CD14-positive monocyte (primary cell): Measurements from ENCODE around the gene SCAF8. TPM values are rescaled to one million over a fixed set of nuclear protein-coding genes. Genes with fewer than 3 reads are reported as not detected.

ENCODE experiments used
- DNase-seq, 3 donors: peaks; one replicate each; pipeline ENCODE4 v3.0.0-alpha.2; 2011 to 2022
- H2AFZ ChIP-seq: 2 replicates; pipeline ENCODE4 v1.6.0; 2012; ENCODE audit warnings: mild to moderate bottlenecking, low read depth, low read length, inconsistent platforms; ENCODE audit not compliant: insufficient read depth, poor library complexity, severe bottlenecking
- H3K27ac ChIP-seq, 2 donors: 1 replicate in 1 of 2; 2 replicates in 1 of 2; pipeline ENCODE4 v1.5.1; 2012 to 2013; ENCODE audit warnings: low read length in 2 of 2, control low read depth in 1 of 2, inconsistent platforms in 1 of 2, low read depth in 1 of 2, mild to moderate bottlenecking in 1 of 2
- H3K27me3 ChIP-seq, 2 donors: one replicate each; pipeline versions ENCODE4 v1.6.0 to v1.6.1; 2011 to 2013; ENCODE audit warnings: low read length in 2 of 2; ENCODE audit not compliant: control insufficient read depth in 2 of 2, insufficient read depth in 2 of 2
- H3K36me3 ChIP-seq, 2 donors: replicated peaks in 1 of 2; 1 replicate in 1 of 2; 2 replicates in 1 of 2; pipeline versions ENCODE4 v1.5.1 to v1.6.1; 2012 to 2013; ENCODE audit warnings: low read length in 2 of 2, control low read depth in 1 of 2, inconsistent platforms in 1 of 2, mild to moderate bottlenecking in 1 of 2; ENCODE audit not compliant: insufficient read depth in 2 of 2, control insufficient read depth in 1 of 2
- H3K4me1 ChIP-seq, 2 donors: 1 replicate in 1 of 2; 2 replicates in 1 of 2; pipeline versions ENCODE4 v1.5.1 to v1.6.1; 2012 to 2013; ENCODE audit warnings: low read length in 2 of 2, control low read depth in 1 of 2, inconsistent platforms in 1 of 2, mild to moderate bottlenecking in 1 of 2, moderate library complexity in 1 of 2; ENCODE audit not compliant: insufficient read depth in 2 of 2, control insufficient read depth in 1 of 2
- H3K4me2 ChIP-seq: replicated peaks from 2 replicates; pipeline ENCODE3; 2012; ENCODE audit warnings: low read length, moderate library complexity, mild to moderate bottlenecking; ENCODE audit not compliant: poor library complexity, severe bottlenecking; ENCODE audit errors: extremely low read depth
- H3K4me3 ChIP-seq, 3 experiments: fragments of 200-600 bp in 1 of 3; sonication (generic) in 1 of 3; replicated peaks in 1 of 3; 1 replicate in 2 of 3; 2 replicates in 1 of 3; pipeline ENCODE4 v1.5.1; 2011 to 2013; ENCODE audit warnings: low read length in 3 of 3, mild to moderate bottlenecking in 3 of 3, control low read depth in 2 of 3, low read depth in 2 of 3, inconsistent platforms in 1 of 3, moderate library complexity in 1 of 3
- H3K79me2 ChIP-seq: 2 replicates; pipeline ENCODE4 v1.6.0; 2012; ENCODE audit warnings: mild to moderate bottlenecking, control low read depth, inconsistent platforms, low read length, moderate library complexity; ENCODE audit not compliant: insufficient read depth
- H3K9ac ChIP-seq: 2 replicates; pipeline ENCODE4 v1.6.0; 2017; ENCODE audit warnings: low read length, mild to moderate bottlenecking; ENCODE audit not compliant: insufficient read depth, poor library complexity, severe bottlenecking
- H3K9me3 ChIP-seq, 2 donors: replicated peaks in 1 of 2; 1 replicate in 1 of 2; 2 replicates in 1 of 2; pipeline versions ENCODE4 v1.5.1 to v1.6.1; 2012 to 2013; ENCODE audit warnings: low read length in 2 of 2, control low read depth in 1 of 2; ENCODE audit not compliant: control insufficient read depth in 1 of 2, insufficient read depth in 1 of 2
- H4K20me1 ChIP-seq: 2 replicates; pipeline ENCODE4 v1.6.0; 2012; ENCODE audit warnings: mild to moderate bottlenecking, low read length, control low read depth, moderate library complexity; ENCODE audit not compliant: insufficient read depth
- H3K27ac Mint-ChIP-seq, 7 donors: one replicate each; pipeline ENCODE4 v1.8.0; 2020; ENCODE audit warnings: mild to moderate bottlenecking in 7 of 7, mixed read lengths in 7 of 7, moderate library complexity in 6 of 7, inconsistent platforms in 2 of 7
- H3K27me3 Mint-ChIP-seq, 3 donors: one replicate each; pipeline ENCODE4 v1.8.0; 2021 to 2022; ENCODE audit warnings: low read depth in 3 of 3, mild to moderate bottlenecking in 3 of 3, mixed read lengths in 3 of 3, moderate library complexity in 3 of 3, inconsistent platforms in 1 of 3
- H3K36me3 Mint-ChIP-seq, 2 donors: one replicate each; pipeline ENCODE4 v1.8.0; 2020; ENCODE audit warnings: mixed read lengths in 2 of 2, inconsistent platforms in 1 of 2, mild to moderate bottlenecking in 1 of 2
- H3K4me1 Mint-ChIP-seq: one replicate; pipeline ENCODE4 v1.8.0; 2020; ENCODE audit warnings: mild to moderate bottlenecking, mixed read lengths
- H3K4me3 Mint-ChIP-seq, 2 donors: one replicate each; pipeline ENCODE4 v1.8.0; 2020; ENCODE audit warnings: mild to moderate bottlenecking in 2 of 2, mixed read lengths in 2 of 2, moderate library complexity in 1 of 2
- H3K9me3 Mint-ChIP-seq, 7 donors: one replicate each; pipeline ENCODE4 v1.8.0; 2020 to 2022; ENCODE audit warnings: mixed read lengths in 7 of 7, mild to moderate bottlenecking in 6 of 7, moderate library complexity in 6 of 7, inconsistent platforms in 2 of 7
- CTCF ChIP-seq: fragments of 200-600 bp; IDR thresholded peaks from one replicate; pipeline ENCODE4 v1.8.0; 2022; ENCODE audit warnings: antibody characterized with exemption, mild to moderate bottlenecking
- WGBS: methylation state at CpG from one replicate; pipeline ENCODE4 v1.1.5; 2013; ENCODE audit warnings: missing lambda C conversion rate; ENCODE audit not compliant: insufficient coverage; 5-methylcytosine and 5-hydroxymethylcytosine counted together
- intact Hi-C, 2 donors: fragments of 100-400 bp; cut with micrococcal nuclease; formaldehyde crosslinking; loops; one replicate each; pipeline versions ENCODE4 v1.15.0 to v1.15.1; 2023
- polyA plus RNA-seq, 3 donors: library from polyadenylated mRNA; depleted of rRNA in 1 of 3; unstranded in 2 of 3; stranded (reverse) in 1 of 3; fragments of 300-500 nt in 2 of 3; fragments of >200 nt in 1 of 3; fragmentation: Illumina TruSeq in 2 of 3; gene quantifications; 1 replicate in 2 of 3; 2 replicates in 1 of 3; pipeline ENCODE4 v1.2.3, GENCODE V29; 2012 to 2021

Gene SCAF8
- polyA plus RNA-seq, 3 donors: 2.8 to 18.5 (median 4.2) TPM

GRCh38 chr6:154792761-154793160, 59.5 kb downstream of the SCAF8 start:
- H3K36me3 ChIP-seq: peaks cover 51 to 64% of the 10 kb centered on the region in 2 donors
- H3K4me1 ChIP-seq: peaks cover 5 to 7% of the 10 kb centered on the region in 2 donors
- H3K79me2 ChIP-seq: peaks cover 32% of the 10 kb centered on the region
- no peak overlapping the region for H3K9ac ChIP-seq
- H3K27ac ChIP-seq: peak overlapping the region in 1 of 2 donors; percentile 53
- peaks cover 12% of the 10 kb centered on the region for H3K4me1 Mint-ChIP-seq
- H3K4me3 Mint-ChIP-seq: no peak overlapping the region
- no peak overlapping the region for H3K4me2 ChIP-seq
- peaks cover 0 to 2% (median 0%) of the 10 kb centered on the region in 7 donors for H3K9me3 Mint-ChIP-seq
- no peaks in the 10 kb centered on the region for H3K27me3 ChIP-seq
- no peaks in the 10 kb centered on the region for H3K9me3 ChIP-seq
- no peak for DNase-seq
- no peaks in the 10 kb centered on the region for H3K27me3 Mint-ChIP-seq
- intact Hi-C loops: loop anchor here (5.0 to 10.0 kb wide), 3 partner anchors 58 to 658 kb away; partner anchors contain the start of gene SCAF8 (in 2 of the 2)
- H3K27ac Mint-ChIP-seq: peak overlapping the region in 2 of 7 donors; percentile 35 to 74
- WGBS: no CpG with 5 or more reads among the region's 3 CpGs
- H2AFZ ChIP-seq: no peak overlapping the region
- no peak for TF ChIP-seq CTCF
- peaks cover 63% of the 10 kb centered on the region for H4K20me1 ChIP-seq
- no peak overlapping the region for H3K4me3 ChIP-seq
- H3K36me3 Mint-ChIP-seq: peaks cover 39 to 62% of the 10 kb centered on the region in 2 donors

- Histone ChIP-seq H3K4me2 (no peak overlapping the region), H3K4me1 (peaks cover 3 to 6% of the 10 kb centered on the region in 2 donors), H3K9ac (no peak overlapping the region), H3K27me3 (no peaks in the 10 kb centered on the region), H3K4me3 (no peak overlapping the region), H3K9me3 (no peaks in the 10 kb centered on the region), H4K20me1 (peaks cover 67% of the 10 kb centered on the region), H3K79me2 (peaks cover 17% of the 10 kb centered on the region), H2AFZ (no peak overlapping the region), H3K36me3 (peaks cover 69 to 75% of the 10 kb centered on the region in 2 donors), H3K27ac (no peak overlapping the region)
- H3K27me3 Mint-ChIP-seq: no peaks in the 10 kb centered on the region
- peaks cover 49 to 77% of the 10 kb centered on the region in 2 donors for H3K36me3 Mint-ChIP-seq
- WGBS: 100% methylated on average over 1 of the region's 3 CpGs
- H3K9me3 Mint-ChIP-seq: no peaks in the 10 kb centered on the region
- peaks cover 10% of the 10 kb centered on the region for H3K4me1 Mint-ChIP-seq
- no peak for DNase-seq
- intact Hi-C loops: loop anchor here (10.0 kb wide), 2 partner anchors 62 to 662 kb away; partner anchors contain the start of gene SCAF8 (in 1 of the 2)
- no peak for TF ChIP-seq CTCF
- H3K27ac Mint-ChIP-seq: peak overlapping the region in 2 of 7 donors; percentile 12 to 77
- no peak overlapping the region for H3K4me3 Mint-ChIP-seq
Observed at GRCh38 chr6:154796484-154796883, 63.3 kb downstream of the SCAF8 start.
